GM12891 (cell line): ENCODE data around the gene PFKFB1.

Source experiments
- PAX5 ChIP-seq: IDR thresholded peaks from 2 replicates; pipeline ENCODE4 v1.6.1; 2011; ENCODE audit warnings: low read length, moderate library complexity, mild to moderate bottlenecking; ENCODE audit not compliant: insufficient read depth, severe bottlenecking
- POLR2A ChIP-seq: IDR thresholded peaks from 2 replicates; pipeline ENCODE4 v1.6.1; 2011; ENCODE audit warnings: low read depth, low read length, control low read depth
- POLR2AphosphoS5 ChIP-seq: IDR thresholded peaks from 2 replicates; pipeline ENCODE4 v1.6.1; 2011; ENCODE audit warnings: low read depth, low read length, control low read depth
- POU2F2 ChIP-seq: IDR thresholded peaks from 2 replicates; pipeline ENCODE4 v1.6.1; 2011; ENCODE audit warnings: low read depth, mild to moderate bottlenecking, control low read depth, low read length, moderate library complexity
- SPI1 ChIP-seq: IDR thresholded peaks from 2 replicates; pipeline ENCODE4 v1.6.1; 2011; ENCODE audit warnings: low read depth, low read length, control low read depth
- TAF1 ChIP-seq: IDR thresholded peaks from 2 replicates; pipeline ENCODE4 v1.6.1; 2011; ENCODE audit warnings: low read depth, low read length, control low read depth

GRCh38 chrX:54994668-54995351 is 822 bp upstream of the PFKFB1 start:
- TF ChIP-seq POLR2AphosphoS5, result no peak
- no peak for TF ChIP-seq POLR2A
- no peak for TF ChIP-seq SPI1
- no peak for TF ChIP-seq TAF1
- no peak for TF ChIP-seq POU2F2
- no peak for TF ChIP-seq PAX5
